ENCODE data around the gene TDO2.

GRCh38 chr4:155941820-155942219 is 38.3 kb downstream of the TDO2 start:
- TF ChIP-seq, protein P1, sequence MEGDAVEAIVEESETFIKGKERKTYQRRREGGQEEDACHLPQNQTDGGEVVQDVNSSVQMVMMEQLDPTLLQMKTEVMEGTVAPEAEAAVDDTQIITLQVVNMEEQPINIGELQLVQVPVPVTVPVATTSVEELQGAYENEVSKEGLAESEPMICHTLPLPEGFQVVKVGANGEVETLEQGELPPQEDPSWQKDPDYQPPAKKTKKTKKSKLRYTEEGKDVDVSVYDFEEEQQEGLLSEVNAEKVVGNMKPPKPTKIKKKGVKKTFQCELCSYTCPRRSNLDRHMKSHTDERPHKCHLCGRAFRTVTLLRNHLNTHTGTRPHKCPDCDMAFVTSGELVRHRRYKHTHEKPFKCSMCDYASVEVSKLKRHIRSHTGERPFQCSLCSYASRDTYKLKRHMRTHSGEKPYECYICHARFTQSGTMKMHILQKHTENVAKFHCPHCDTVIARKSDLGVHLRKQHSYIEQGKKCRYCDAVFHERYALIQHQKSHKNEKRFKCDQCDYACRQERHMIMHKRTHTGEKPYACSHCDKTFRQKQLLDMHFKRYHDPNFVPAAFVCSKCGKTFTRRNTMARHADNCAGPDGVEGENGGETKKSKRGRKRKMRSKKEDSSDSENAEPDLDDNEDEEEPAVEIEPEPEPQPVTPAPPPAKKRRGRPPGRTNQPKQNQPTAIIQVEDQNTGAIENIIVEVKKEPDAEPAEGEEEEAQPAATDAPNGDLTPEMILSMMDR (IDR thresholded peaks at IDR 0.05; ENCODE audit: borderline replicate concordance, extremely low read depth, low read length, poor library complexity, severe bottlenecking), result no peak
- TF ChIP-seq EZH2 (IDR thresholded peaks at IDR 0.05; ENCODE audit: borderline replicate concordance, low read depth, low read length, severe bottlenecking), result no peak
